Gastroesophageal sphincter (tissue), 4 donors: ENCODE measurements around the gene RASD1. TPM values are rescaled to one million over a fixed set of nuclear protein-coding genes. Genes with fewer than 3 reads are reported as not detected.

Source experiments
- ATAC-seq: fragments of 150-250 bp; one replicate; pipeline ENCODE4 v1.9.1; 2016; ENCODE audit warnings: mild to moderate bottlenecking, moderate library complexity
- H3K27ac ChIP-seq, 4 donors: fragments of 200-600 bp; sonication (generic) in 3 of 4; 1 replicate in 3 of 4; 2 replicates in 1 of 4; pipeline ENCODE4 v1.5.1; 2016 to 2019
- H3K27me3 ChIP-seq: fragments of 200-600 bp; sonication (generic); one replicate; pipeline ENCODE4 v1.5.1; 2019
- H3K36me3 ChIP-seq, 2 donors: fragments of 200-600 bp; sonication (generic); one replicate each; pipeline ENCODE4 v1.5.1; 2019; ENCODE audit warnings: control low read depth in 1 of 2
- H3K4me1 ChIP-seq, 3 donors: fragments of 200-600 bp; sonication (generic); 1 replicate in 2 of 3; 2 replicates in 1 of 3; pipeline ENCODE4 v1.5.1; 2016 to 2019; ENCODE audit warnings: control low read depth in 2 of 3
- H3K4me3 ChIP-seq, 2 donors: fragments of 200-600 bp; sonication (generic); one replicate each; pipeline ENCODE4 v1.5.1; 2019; ENCODE audit warnings: mild to moderate bottlenecking in 1 of 2, moderate library complexity in 1 of 2
- H3K9me3 ChIP-seq, 3 donors: fragments of 200-600 bp; sonication (generic); one replicate each; pipeline ENCODE4 v1.5.1; 2017 to 2019; ENCODE audit warnings: control low read depth in 2 of 3
- EP300 ChIP-seq: sonication (generic); formaldehyde crosslinking; IDR thresholded peaks from one replicate; pipeline ENCODE4 v1.6.1; 2017; ENCODE audit warnings: antibody characterized with exemption, mild to moderate bottlenecking
- POLR2A ChIP-seq, 2 donors: fragments of 450-650 bp; IDR thresholded peaks; one replicate each; pipeline ENCODE4 v1.6.1; 2017; ENCODE audit warnings: antibody characterized with exemption in 2 of 2, mild to moderate bottlenecking in 2 of 2, moderate library complexity in 1 of 2
- POLR2AphosphoS5 ChIP-seq: sonication (generic); formaldehyde crosslinking; IDR thresholded peaks from one replicate; pipeline ENCODE4 v1.6.1; 2017; ENCODE audit warnings: antibody characterized with exemption
- WGBS, 2 donors: methylation state at CpG; one replicate each; pipeline ENCODE4 v1.1.5; 2018; ENCODE audit warnings: low coverage in 1 of 2; 5-methylcytosine and 5-hydroxymethylcytosine counted together
- total RNA-seq, 4 donors: library from RNA; depleted of rRNA; stranded (reverse); fragments of >200 nt; gene quantifications; one replicate each; pipeline ENCODE4 v1.1.0, GENCODE V29; 2016
- TF ChIP-seq, protein P1 (sequence below), 4 experiments: fragments of 200-600 bp in 2 of 4; fragments of 450-650 bp in 2 of 4; sonication (generic) in 1 of 4; IDR thresholded peaks; one replicate each; pipeline ENCODE4 v1.5.1; 2017 to 2019; ENCODE audit warnings: antibody characterized with exemption in 4 of 4, mild to moderate bottlenecking in 2 of 4, moderate library complexity in 2 of 4

Gene RASD1
- total RNA-seq, 4 donors from 2014 or later, result 2.6 to 24.6 (median 5.1) TPM

DNA sequence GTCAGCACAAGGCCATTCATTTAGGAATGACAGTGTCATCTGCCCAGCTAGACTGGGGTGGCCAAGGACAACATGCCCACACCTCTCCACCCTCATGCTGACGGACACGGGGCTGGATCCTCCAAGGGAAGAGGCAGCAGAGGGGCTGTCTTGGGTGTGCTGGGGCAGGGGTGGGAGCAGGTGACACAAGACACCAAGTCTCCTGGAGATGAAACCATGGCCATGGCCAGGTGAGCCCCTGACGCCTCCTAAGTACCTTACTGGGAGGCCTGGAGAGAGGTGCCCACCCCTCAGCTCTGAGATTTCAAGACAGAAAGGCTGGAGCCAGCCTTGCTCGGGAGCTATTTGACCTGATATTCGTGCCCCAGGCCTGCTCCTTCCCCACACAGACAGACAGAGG lies 9.0 kb upstream of the RASD1 start:
- H3K27me3 ChIP-seq, result no peaks in the 10 kb centered on the region
- H3K36me3 ChIP-seq, result peaks cover 0 to 3% of the 10 kb centered on the region in 2 donors
- TF ChIP-seq, protein P1, sequence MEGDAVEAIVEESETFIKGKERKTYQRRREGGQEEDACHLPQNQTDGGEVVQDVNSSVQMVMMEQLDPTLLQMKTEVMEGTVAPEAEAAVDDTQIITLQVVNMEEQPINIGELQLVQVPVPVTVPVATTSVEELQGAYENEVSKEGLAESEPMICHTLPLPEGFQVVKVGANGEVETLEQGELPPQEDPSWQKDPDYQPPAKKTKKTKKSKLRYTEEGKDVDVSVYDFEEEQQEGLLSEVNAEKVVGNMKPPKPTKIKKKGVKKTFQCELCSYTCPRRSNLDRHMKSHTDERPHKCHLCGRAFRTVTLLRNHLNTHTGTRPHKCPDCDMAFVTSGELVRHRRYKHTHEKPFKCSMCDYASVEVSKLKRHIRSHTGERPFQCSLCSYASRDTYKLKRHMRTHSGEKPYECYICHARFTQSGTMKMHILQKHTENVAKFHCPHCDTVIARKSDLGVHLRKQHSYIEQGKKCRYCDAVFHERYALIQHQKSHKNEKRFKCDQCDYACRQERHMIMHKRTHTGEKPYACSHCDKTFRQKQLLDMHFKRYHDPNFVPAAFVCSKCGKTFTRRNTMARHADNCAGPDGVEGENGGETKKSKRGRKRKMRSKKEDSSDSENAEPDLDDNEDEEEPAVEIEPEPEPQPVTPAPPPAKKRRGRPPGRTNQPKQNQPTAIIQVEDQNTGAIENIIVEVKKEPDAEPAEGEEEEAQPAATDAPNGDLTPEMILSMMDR (IDR thresholded peaks at IDR 0.05), result no peak
- TF ChIP-seq POLR2AphosphoS5, result no peak
- no peak for TF ChIP-seq EP300
- TF ChIP-seq POLR2A (IDR thresholded peaks at IDR 0.05), result no peak
- no peaks in the 10 kb centered on the region for H3K4me1 ChIP-seq
- no peak overlapping the region for H3K27ac ChIP-seq
- no peaks in the 10 kb centered on the region for H3K9me3 ChIP-seq
- no peak overlapping the region for H3K4me3 ChIP-seq
- WGBS, 2 donors, result 80% methylated on average over 3 of the region's 5 CpGs; no CpG with 5 or more reads in 1 of the 2 donors
- ATAC-seq, result no peak

DNA sequence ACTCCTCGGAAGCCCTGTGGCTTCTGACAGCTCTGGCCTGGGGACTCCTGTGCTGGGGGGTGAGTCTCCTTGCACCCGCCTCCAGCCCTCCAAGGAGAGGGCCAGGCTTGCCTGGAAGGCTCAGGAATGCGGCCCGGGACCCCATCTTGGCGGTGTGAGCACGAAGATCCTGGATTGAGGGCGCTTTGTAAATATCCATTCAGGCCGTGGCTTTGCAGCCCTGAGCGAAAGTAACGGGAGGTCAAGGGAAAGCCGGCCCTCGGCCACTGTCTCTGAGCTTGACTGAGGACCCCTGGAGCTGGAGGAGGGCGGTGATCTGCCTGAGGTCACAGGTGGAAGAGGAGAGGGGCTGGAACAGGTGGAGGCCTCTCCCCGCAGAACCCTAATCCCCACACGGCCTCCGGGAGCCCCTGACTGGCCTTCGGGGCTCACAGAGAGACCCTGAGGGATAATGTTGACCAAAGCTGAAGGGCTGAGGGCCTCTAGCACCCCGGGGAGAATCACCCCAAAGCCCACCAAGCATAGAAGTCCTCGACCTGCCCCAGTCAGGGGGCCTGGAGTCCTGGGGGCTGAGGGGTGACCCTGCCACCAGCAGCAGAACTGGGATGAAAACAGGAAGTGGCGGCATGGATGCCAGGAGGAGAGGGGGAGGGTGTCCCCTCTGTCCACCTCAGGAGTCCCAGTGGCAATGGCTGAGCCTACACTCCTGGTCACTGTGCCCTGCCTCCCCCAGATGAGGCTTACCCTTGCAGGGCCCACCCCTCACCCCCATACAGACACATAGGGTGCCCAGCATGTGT lies 8.3 kb upstream of the RASD1 start:
- Histone ChIP-seq H3K9me3 (no peaks in the 10 kb centered on the region), H3K36me3 (peaks cover 0 to 3% of the 10 kb centered on the region in 2 donors), H3K27me3 (no peaks in the 10 kb centered on the region), H3K4me1 (no peaks in the 10 kb centered on the region), H3K27ac (no peak overlapping the region), H3K4me3 (no peak overlapping the region)
- 90 to 100% methylated on average over 1 to 6 of the region's 20 CpGs for WGBS, 2 donors
- TF ChIP-seq POLR2AphosphoS5 (no peak), POLR2A (IDR thresholded peaks at IDR 0.05) (no peak), EP300 (no peak)
- TF ChIP-seq, protein P1 (IDR thresholded peaks at IDR 0.05), result no peak
- no peak for ATAC-seq

DNA sequence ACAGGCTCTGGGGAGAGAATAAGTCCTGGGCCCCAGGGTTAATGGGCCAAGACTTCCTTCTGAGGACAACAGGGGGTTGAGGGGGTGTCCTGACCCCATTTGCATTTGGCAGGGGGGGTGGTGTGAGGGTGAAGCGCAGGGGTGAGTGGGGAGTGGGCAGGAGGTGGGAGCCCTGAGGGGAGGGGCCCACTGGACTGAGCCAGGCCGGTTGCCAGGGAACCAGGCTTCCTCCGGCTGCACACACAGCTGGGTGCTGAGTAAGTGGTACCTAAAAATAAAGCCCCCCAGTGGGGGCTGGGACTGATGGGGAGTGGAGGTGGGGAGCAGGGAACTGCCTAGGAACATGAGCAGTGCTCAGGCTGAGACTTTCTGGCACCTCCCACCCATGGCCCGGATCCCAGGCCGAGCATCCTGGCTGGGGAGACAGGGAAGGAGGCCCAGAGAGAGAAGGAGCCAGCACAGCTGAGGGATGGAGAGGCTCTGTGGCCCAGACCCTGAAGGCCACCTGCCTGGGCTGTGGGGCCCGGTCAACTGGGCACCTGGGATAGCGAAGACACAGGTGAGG lies 7.5 kb upstream of the RASD1 start:
- no peak overlapping the region for H3K4me3 ChIP-seq
- no peaks in the 10 kb centered on the region for H3K4me1 ChIP-seq
- peaks cover 0 to 2% of the 10 kb centered on the region in 2 donors for H3K36me3 ChIP-seq
- no peak for TF ChIP-seq EP300
- no peak for TF ChIP-seq POLR2A (IDR thresholded peaks at IDR 0.05)
- TF ChIP-seq, protein P1 (IDR thresholded peaks at IDR 0.05), result no peak
- TF ChIP-seq POLR2AphosphoS5, result no peak
- H3K9me3 ChIP-seq, result no peaks in the 10 kb centered on the region
- 29 to 46% methylated on average over 2 to 3 of the region's 7 CpGs for WGBS, 2 donors
- no peak overlapping the region for H3K27ac ChIP-seq
- no peak for ATAC-seq
- H3K27me3 ChIP-seq, result no peaks in the 10 kb centered on the region

DNA sequence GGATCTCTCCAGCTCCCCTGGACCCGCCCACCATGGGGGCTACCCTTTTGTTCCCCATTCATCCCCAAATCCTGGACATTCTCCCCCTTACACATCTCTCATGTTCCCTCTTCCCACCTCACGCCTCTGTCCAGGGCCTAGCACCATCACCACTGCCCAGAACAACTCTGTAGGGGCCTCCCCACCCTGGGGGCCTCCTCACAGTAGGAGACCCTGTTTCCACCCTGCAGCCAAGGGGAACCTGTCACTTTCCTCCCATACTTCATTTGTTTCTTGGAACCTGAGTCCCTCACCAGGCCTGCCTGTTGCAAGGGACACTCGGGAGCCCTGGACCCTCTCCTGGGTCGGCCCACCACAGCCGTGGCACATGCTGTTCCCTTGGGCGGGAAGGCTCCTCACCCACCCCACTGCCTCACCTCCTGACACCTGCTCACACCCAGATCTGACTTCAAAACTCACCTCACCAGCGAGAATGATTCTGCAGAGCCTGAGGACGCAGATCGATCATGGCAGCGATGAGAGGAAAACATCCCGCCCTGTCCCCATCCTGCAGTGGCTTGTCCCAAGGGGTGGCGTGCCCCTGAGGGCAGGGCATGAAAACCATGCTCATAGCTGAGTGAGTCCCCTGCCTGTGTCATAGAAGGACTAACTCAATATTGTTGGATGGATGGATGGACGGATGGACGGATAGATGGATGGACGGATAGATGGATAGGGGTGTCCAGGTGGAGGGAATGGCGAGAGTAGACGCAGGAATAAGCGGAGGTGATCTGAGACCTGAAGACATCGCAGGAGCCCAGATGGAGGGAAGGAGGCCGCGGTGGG lies 6.8 kb upstream of the RASD1 start:
- Histone ChIP-seq H3K9me3 (no peaks in the 10 kb centered on the region), H3K4me3 (no peak overlapping the region), H3K27me3 (no peaks in the 10 kb centered on the region), H3K36me3 (no peaks in the 10 kb centered on the region), H3K4me1 (no peaks in the 10 kb centered on the region), H3K27ac (no peak overlapping the region)
- 83 to 84% methylated on average over 11 to 18 of the region's 21 CpGs for WGBS, 2 donors
- no peak for ATAC-seq
- TF ChIP-seq, protein P1 (IDR thresholded peaks at IDR 0.05), result no peak
- no peak for TF ChIP-seq POLR2AphosphoS5
- TF ChIP-seq POLR2A (IDR thresholded peaks at IDR 0.05), result no peak
- TF ChIP-seq EP300, result no peak
